ENCODE measurements around the gene FCGR2B. TPM values are rescaled to one million over a fixed set of nuclear protein-coding genes. Genes with fewer than 3 reads are reported as not detected.
"Not testable (repeated sequence)": the region's sequence is repeated elsewhere in the genome, so short reads cannot be mapped to it uniquely, and the experiment has no call there.

The FCGR2B gene
- total RNA-seq, 4 donors from 2014 or later = 4.8 to 9.4 (median 5.8) TPM

DNA sequence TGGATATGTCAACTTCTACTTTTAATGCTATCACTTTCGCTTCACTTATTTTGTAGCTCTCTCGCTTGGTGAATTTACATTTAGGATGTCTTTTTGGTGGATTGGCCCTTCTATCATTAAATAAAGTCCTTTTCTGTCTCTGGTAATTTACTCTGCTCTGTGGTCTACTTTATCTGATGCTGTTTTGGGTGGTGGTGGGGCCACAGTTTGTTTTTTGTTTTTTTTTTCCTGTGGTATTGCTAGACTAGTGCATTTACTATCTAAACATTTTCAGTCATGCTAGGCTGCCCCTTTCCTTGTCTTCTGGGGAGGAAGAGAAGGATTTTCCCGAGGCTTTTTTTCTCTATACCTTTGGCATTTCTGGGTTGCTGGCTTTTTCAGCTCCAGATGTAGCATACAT lies 26.0 kb downstream of the FCGR2B start:
- H3K36me3 ChIP-seq = no peaks in the 10 kb centered on the region
- H3K9me3 ChIP-seq = no peaks in the 10 kb centered on the region
- H3K4me3 ChIP-seq = no peak overlapping the region
- intact Hi-C loops (cut with DNase I; ENCODE audit: low total_unique reads) = no loop called here
- peaks cover 0 to 3% (median 2%) of the 10 kb centered on the region in 3 donors for H3K27me3 ChIP-seq
- TF ChIP-seq POLR2A (IDR thresholded peaks at IDR 0.05) = no peak
- TF ChIP-seq, protein P1, sequence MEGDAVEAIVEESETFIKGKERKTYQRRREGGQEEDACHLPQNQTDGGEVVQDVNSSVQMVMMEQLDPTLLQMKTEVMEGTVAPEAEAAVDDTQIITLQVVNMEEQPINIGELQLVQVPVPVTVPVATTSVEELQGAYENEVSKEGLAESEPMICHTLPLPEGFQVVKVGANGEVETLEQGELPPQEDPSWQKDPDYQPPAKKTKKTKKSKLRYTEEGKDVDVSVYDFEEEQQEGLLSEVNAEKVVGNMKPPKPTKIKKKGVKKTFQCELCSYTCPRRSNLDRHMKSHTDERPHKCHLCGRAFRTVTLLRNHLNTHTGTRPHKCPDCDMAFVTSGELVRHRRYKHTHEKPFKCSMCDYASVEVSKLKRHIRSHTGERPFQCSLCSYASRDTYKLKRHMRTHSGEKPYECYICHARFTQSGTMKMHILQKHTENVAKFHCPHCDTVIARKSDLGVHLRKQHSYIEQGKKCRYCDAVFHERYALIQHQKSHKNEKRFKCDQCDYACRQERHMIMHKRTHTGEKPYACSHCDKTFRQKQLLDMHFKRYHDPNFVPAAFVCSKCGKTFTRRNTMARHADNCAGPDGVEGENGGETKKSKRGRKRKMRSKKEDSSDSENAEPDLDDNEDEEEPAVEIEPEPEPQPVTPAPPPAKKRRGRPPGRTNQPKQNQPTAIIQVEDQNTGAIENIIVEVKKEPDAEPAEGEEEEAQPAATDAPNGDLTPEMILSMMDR (IDR thresholded peaks at IDR 0.05 in 4 of 5, conservative IDR thresholded peaks at IDR 0.05 in 1 of 5) = no peak
- DNase-seq = no peak
- in situ Hi-C loops (cut with MboI; ENCODE audit: low sequenced_read_pairs in 4 of 4) = no loop called here
- ATAC-seq = no peak
- H3K27ac ChIP-seq = no peak overlapping the region
- H3K4me1 ChIP-seq = no peaks in the 10 kb centered on the region

DNA sequence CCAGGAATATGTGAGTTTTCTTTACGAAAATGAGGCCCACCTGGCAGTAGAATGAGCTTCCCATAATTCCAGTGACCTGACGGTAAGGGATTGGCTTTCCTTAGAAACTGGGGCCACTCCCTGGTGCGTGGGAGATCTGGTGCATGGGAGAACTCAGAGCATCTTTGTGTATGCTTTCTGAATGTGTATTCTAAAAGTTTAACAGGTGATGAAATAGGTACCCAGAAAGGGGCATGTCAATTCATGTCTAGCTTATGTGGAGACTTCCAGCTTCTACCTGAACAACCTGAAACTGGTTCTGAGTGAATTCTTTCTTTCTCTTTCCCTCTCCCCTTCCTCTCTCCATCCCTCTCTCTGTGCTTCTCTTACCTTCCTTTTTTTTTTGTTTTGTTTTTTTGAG lies 28.9 kb downstream of the FCGR2B start:
- H3K4me3 ChIP-seq = no peak overlapping the region
- DNase-seq = no peak
- no peaks in the 10 kb centered on the region for H3K36me3 ChIP-seq
- H3K4me1 ChIP-seq = no peaks in the 10 kb centered on the region
- no peak for ATAC-seq
- intact Hi-C loops (cut with DNase I; ENCODE audit: low total_unique reads) = no loop called here
- H3K27ac ChIP-seq = no peak overlapping the region
- H3K27me3 ChIP-seq = peaks cover 0 to 3% (median 2%) of the 10 kb centered on the region in 3 donors
- no peak for TF ChIP-seq POLR2A (IDR thresholded peaks at IDR 0.05)
- TF ChIP-seq, protein P1 (IDR thresholded peaks at IDR 0.05 in 4 of 5, conservative IDR thresholded peaks at IDR 0.05 in 1 of 5) = no peak
- in situ Hi-C loops (cut with MboI; ENCODE audit: low sequenced_read_pairs in 4 of 4) = no loop called here
- no peaks in the 10 kb centered on the region for H3K9me3 ChIP-seq

DNA sequence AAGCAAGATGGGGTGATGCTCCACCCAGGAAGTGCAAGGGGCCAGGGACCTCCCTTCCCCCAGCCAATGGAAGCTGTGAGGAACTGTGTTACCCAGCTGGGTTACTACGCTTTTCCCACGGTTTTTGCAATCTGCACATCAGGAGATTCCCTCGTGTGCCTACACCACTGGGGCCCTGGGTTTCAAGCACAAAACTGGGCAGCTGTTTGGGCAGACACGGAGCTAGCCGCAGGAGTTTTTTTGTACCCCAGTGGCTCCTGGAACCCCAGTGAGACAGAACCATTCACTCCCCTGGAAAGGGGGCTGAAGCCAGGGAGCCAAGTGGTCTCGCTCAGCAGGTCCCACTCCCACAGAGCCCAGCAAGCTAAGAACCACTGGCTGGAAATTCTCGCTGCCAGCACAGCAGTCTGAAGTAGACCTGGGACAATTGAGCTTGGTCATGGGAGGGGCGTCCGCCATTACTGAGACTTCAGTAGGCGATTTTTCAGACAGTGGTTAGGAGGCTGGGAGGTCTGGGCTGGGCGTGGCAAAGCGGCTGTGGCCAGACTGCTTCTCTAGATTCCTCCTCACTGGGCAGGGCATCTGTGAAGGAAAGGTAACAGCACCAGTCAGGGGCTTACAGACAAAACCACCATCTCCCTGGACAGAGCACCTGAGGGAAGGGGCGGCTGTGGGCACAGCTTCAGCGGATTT lies 30.2 kb downstream of the FCGR2B start:
- ATAC-seq; DNase-seq; H3K27ac ChIP-seq; in situ Hi-C loops (cut with MboI; ENCODE audit: low sequenced_read_pairs in 4 of 4); H3K9me3 ChIP-seq; H3K4me1 ChIP-seq; intact Hi-C loops (cut with DNase I; ENCODE audit: low total_unique reads); H3K36me3 ChIP-seq; H3K4me3 ChIP-seq; H3K27me3 ChIP-seq: not testable (repeated sequence)

GRCh38 chr1:161698302-161698701 lies 35.4 kb downstream of the FCGR2B start:
- in situ Hi-C loops (cut with MboI; ENCODE audit: low sequenced_read_pairs in 4 of 4); H3K4me1 ChIP-seq; ATAC-seq; H3K36me3 ChIP-seq; H3K27me3 ChIP-seq; H3K27ac ChIP-seq; H3K4me3 ChIP-seq; H3K9me3 ChIP-seq; DNase-seq; intact Hi-C loops (cut with DNase I; ENCODE audit: low total_unique reads): not testable (repeated sequence)

DNA sequence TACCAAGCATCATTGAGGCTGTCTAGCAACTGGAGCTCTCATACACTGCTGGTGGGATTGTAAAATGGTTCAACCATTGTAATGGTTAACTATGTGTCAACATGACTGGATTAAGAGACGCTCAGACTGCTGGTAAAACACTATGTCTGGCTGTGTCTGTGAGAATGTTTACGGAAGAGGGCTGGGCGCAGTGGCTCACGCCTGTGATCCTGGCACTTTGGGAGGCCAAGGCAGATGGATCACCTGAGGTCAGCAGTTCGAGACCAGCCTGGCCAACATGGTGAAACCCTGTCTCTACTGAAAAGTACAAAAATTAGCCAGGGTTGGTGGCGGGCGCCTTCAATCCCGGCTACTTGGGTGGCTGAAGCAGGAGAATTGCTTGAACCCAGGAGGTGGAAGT lies 39.3 kb downstream of the FCGR2B start:
- H3K4me3 ChIP-seq = no peak overlapping the region
- H3K36me3 ChIP-seq = no peaks in the 10 kb centered on the region
- ATAC-seq (no peak), DNase-seq (no peak)
- no peaks in the 10 kb centered on the region for H3K9me3 ChIP-seq
- no peak overlapping the region for H3K27ac ChIP-seq
- in situ Hi-C loops (cut with MboI; ENCODE audit: low sequenced_read_pairs in 4 of 4) = no loop called here
- TF ChIP-seq, protein P1 (IDR thresholded peaks at IDR 0.05 in 4 of 5, conservative IDR thresholded peaks at IDR 0.05 in 1 of 5) = no peak
- no peak for TF ChIP-seq POLR2A (IDR thresholded peaks at IDR 0.05)
- H3K27me3 ChIP-seq = no peaks in the 10 kb centered on the region
- no peaks in the 10 kb centered on the region for H3K4me1 ChIP-seq
- intact Hi-C loops (cut with DNase I; ENCODE audit: low total_unique reads) = no loop called here

DNA sequence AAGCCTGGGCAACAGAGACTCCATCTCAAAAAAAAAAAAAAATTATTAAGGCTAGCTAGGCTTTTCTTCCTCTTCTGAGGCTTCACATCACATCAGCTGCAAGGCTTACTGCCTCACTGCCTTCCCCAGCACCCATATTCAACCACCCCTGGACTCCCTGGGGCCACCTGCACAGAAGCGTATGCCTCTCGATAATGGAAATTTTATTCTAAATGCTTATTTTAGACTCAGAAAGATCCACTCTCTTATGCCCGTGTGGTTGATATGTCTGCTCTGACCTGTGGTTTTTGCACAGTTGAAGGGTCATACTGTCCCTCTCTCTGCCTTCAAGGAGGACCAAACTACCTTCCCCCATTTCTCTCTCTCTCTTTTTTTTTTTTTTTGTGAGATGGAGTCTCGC lies 42.6 kb downstream of the FCGR2B start:
- intact Hi-C loops (cut with DNase I; ENCODE audit: low total_unique reads) (no loop called here), in situ Hi-C loops (cut with MboI; ENCODE audit: low sequenced_read_pairs in 4 of 4) (no loop called here)
- Histone ChIP-seq H3K4me3 (no peak overlapping the region), H3K36me3 (no peaks in the 10 kb centered on the region), H3K27me3 (no peaks in the 10 kb centered on the region), H3K27ac (no peak overlapping the region), H3K9me3 (no peaks in the 10 kb centered on the region), H3K4me1 (no peaks in the 10 kb centered on the region)
- ATAC-seq (no peak), DNase-seq (no peak)
- no peak for TF ChIP-seq POLR2A (IDR thresholded peaks at IDR 0.05)
- TF ChIP-seq, protein P1 (IDR thresholded peaks at IDR 0.05 in 4 of 5, conservative IDR thresholded peaks at IDR 0.05 in 1 of 5) = no peak
